Gastrocnemius medialis (tissue), 4 donors: ENCODE data around the gene FOXE1. TPM values are rescaled to one million over a fixed set of nuclear protein-coding genes. Genes with fewer than 3 reads are reported as not detected.

Experiments used
- ATAC-seq, 2 donors: fragments of 150-250 bp; one replicate each; pipeline ENCODE4 v1.9.1; 2016
- DNase-seq, 2 donors: peaks; one replicate each; pipeline ENCODE4 v3.0.0-alpha.2; 2019
- H3K27ac ChIP-seq, 4 donors: fragments of 200-600 bp; sonication (generic); 1 replicate in 1 of 4; 2 replicates in 3 of 4; pipeline ENCODE4 v1.5.1; 2016 to 2018; ENCODE audit warnings: mild to moderate bottlenecking in 2 of 4, moderate library complexity in 1 of 4
- H3K27me3 ChIP-seq, 3 donors: fragments of 200-600 bp; sonication (generic) in 2 of 3; 1 replicate in 1 of 3; 2 replicates in 2 of 3; pipeline versions ENCODE4 v1.5.1 to v1.6.0; 2016 to 2019; ENCODE audit warnings: mild to moderate bottlenecking in 1 of 3, moderate library complexity in 1 of 3
- H3K36me3 ChIP-seq, 2 donors: fragments of 200-600 bp; sonication (generic) in 1 of 2; one replicate each; pipeline ENCODE4 v1.5.1; 2017 to 2018
- H3K4me1 ChIP-seq, 2 donors: fragments of 200-600 bp; sonication (generic) in 1 of 2; one replicate each; pipeline ENCODE4 v1.5.1; 2016 to 2017; ENCODE audit warnings: mild to moderate bottlenecking in 2 of 2
- H3K4me3 ChIP-seq, 4 donors: fragments of 200-600 bp; sonication (generic) in 3 of 4; 1 replicate in 1 of 4; 2 replicates in 3 of 4; pipeline ENCODE4 v1.5.1; 2016 to 2019; ENCODE audit warnings: mild to moderate bottlenecking in 2 of 4
- H3K9me3 ChIP-seq, 3 donors: fragments of 200-600 bp; sonication (generic) in 2 of 3; 1 replicate in 1 of 3; 2 replicates in 2 of 3; pipeline ENCODE4 v1.5.1; 2016 to 2019
- CTCF ChIP-seq, 5 experiments: fragments of 450-650 bp in 3 of 5; fragments of 200-600 bp in 2 of 5; sonication (generic) in 2 of 5; IDR thresholded peaks in 4 of 5; conservative IDR thresholded peaks in 1 of 5; 1 replicate in 4 of 5; 2 replicates in 1 of 5; pipeline ENCODE4 v1.5.1; 2016 to 2019; ENCODE audit warnings: antibody characterized with exemption in 5 of 5, mild to moderate bottlenecking in 3 of 5, moderate library complexity in 3 of 5
- POLR2A ChIP-seq, 2 donors: fragments of 450-650 bp; IDR thresholded peaks; one replicate each; pipeline ENCODE4 v1.6.1; 2017; ENCODE audit warnings: antibody characterized with exemption in 2 of 2, mild to moderate bottlenecking in 2 of 2, moderate library complexity in 2 of 2
- in situ Hi-C, 4 donors: fragments of 200-750 bp; cut with MboI; loops; one replicate each; pipeline versions ENCODE4 v1.15.0 to v1.8.0; 2017; ENCODE audit warnings: low sequenced_read_pairs in 4 of 4
- intact Hi-C: fragments of 100-400 bp; cut with DNase I; formaldehyde crosslinking; loops from one replicate; pipeline ENCODE4 v1.15.1; 2023; ENCODE audit warnings: low total_unique reads
- total RNA-seq, 4 donors: library from RNA; depleted of rRNA; stranded (reverse); fragments of >200 nt; gene quantifications; one replicate each; pipeline versions ENCODE4 v1.1.0 to v1.2.3, GENCODE V29; 2016

Gene FOXE1
- total RNA-seq, 4 donors from 2014 or later: not detected

- no peak overlapping the region for H3K27ac ChIP-seq
- H3K4me3 ChIP-seq: peak overlapping the region in 3 of 4 donors; percentile 13 to 49 (median 27)
- H3K4me1 ChIP-seq: peaks cover 8 to 18% of the 10 kb centered on the region in 2 donors
- H3K9me3 ChIP-seq: no peaks in the 10 kb centered on the region
- intact Hi-C loops: no loop called here
- in situ Hi-C loops: no loop called here
- peaks cover 81 to 84% (median 82%) of the 10 kb centered on the region in 3 donors for H3K27me3 ChIP-seq
- no peak for TF ChIP-seq CTCF (IDR thresholded peaks at IDR 0.05 in 4 of 5, conservative IDR thresholded peaks at IDR 0.05 in 1 of 5)
- no peak for TF ChIP-seq POLR2A (IDR thresholded peaks at IDR 0.05)
- ATAC-seq: no peak
- H3K36me3 ChIP-seq: no peaks in the 10 kb centered on the region
- DNase-seq: no peak
Measured at GRCh38 chr9:97848215-97848479, 4.9 kb upstream of the FOXE1 start.

DNA sequence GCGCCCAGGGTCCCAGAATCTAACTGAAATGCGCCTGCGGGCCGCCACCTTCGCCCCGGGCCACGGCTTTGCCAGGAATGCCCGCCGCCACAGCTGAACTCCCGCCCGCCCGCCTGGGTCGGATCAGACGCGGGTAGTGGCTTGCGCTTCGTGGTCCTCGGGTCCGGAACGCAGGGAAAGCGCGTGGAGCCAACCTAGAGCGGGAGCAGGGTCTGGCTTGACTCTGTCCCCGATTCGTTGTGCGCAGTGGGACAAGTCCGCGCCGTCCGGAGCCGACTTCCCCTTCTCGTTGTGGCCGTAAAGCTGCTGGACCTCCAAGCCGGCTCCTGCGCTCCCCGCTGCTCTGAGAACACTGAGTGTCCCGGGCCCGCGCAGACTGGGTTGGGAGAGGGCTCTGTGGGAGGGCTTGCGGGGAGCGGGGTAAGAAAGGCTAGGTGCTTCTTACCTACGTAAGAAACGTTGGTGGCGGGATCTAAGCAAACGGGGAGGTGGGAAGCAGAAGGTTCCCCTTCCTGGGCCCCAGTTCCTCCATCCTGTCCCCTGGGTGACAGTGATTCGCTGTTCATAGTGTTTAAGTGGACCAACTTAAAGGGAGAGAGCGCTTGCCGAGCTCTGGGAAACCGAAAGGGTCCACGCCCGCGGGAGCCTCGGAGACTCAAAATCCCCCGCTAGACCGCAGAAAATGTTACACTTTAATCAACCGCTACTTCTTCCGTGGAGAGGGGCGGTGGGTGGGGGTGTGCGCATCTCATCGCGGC lies 4.4 kb upstream of the FOXE1 start:
- H3K27ac ChIP-seq: no peak overlapping the region
- intact Hi-C loops: no loop called here
- H3K4me1 ChIP-seq: peaks cover 11 to 23% of the 10 kb centered on the region in 2 donors
- H3K27me3 ChIP-seq: peaks cover 82 to 89% (median 83%) of the 10 kb centered on the region in 3 donors
- TF ChIP-seq CTCF (IDR thresholded peaks at IDR 0.05 in 4 of 5, conservative IDR thresholded peaks at IDR 0.05 in 1 of 5): no peak
- no peak for TF ChIP-seq POLR2A (IDR thresholded peaks at IDR 0.05)
- ATAC-seq: no peak
- no peaks in the 10 kb centered on the region for H3K36me3 ChIP-seq
- no peak for DNase-seq
- H3K9me3 ChIP-seq: no peaks in the 10 kb centered on the region
- in situ Hi-C loops: no loop called here
- peak overlapping the region in 3 of 4 donors; percentile 13 to 49 (median 27) for H3K4me3 ChIP-seq

DNA sequence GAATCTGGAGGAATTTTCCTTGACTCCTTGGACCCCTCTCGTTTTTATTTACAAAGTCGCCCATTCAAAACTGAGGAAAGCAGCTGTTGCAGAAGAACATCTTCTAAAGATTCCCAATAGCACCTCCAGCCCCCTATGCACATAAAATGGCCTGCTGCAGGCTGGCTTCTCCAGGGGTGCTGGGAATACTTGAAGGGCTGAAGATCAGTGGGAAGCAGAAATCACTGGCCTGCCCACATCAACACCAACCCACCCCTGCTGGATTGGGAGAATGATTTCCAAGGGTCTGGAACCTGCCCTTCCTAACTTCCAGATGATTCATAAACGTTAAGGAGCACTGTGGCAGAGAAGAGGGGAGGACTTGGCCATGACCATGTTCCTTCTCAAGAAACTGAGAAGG lies 3.0 kb upstream of the FOXE1 start:
- Histone ChIP-seq H3K27ac (no peak overlapping the region), H3K4me1 (peaks cover 11 to 23% of the 10 kb centered on the region in 2 donors), H3K27me3 (peaks cover 90 to 93% (median 91%) of the 10 kb centered on the region in 3 donors), H3K36me3 (no peaks in the 10 kb centered on the region), H3K9me3 (no peaks in the 10 kb centered on the region), H3K4me3 (no peak overlapping the region)
- TF ChIP-seq POLR2A (IDR thresholded peaks at IDR 0.05): no peak
- in situ Hi-C loops: no loop called here
- ATAC-seq (no peak), DNase-seq (no peak)
- intact Hi-C loops: no loop called here

- Histone ChIP-seq H3K36me3 (no peaks in the 10 kb centered on the region), H3K4me3 (no peak overlapping the region), H3K27ac (no peak overlapping the region), H3K4me1 (peaks cover 11 to 23% of the 10 kb centered on the region in 2 donors), H3K9me3 (no peaks in the 10 kb centered on the region), H3K27me3 (peaks cover 92 to 94% (median 94%) of the 10 kb centered on the region in 3 donors)
- intact Hi-C loops (no loop called here), in situ Hi-C loops (no loop called here)
- ATAC-seq (no peak), DNase-seq (no peak)
- TF ChIP-seq POLR2A (IDR thresholded peaks at IDR 0.05) (no peak), CTCF (IDR thresholded peaks at IDR 0.05 in 4 of 5, conservative IDR thresholded peaks at IDR 0.05 in 1 of 5) (no peak)
Measured at GRCh38 chr9:97850746-97851445, 2.1 kb upstream of the FOXE1 start.

- no peak for DNase-seq
- in situ Hi-C loops: no loop called here
- Histone ChIP-seq H3K4me1 (peaks cover 11 to 23% of the 10 kb centered on the region in 2 donors), H3K27me3 (peaks cover 93 to 94% (median 94%) of the 10 kb centered on the region in 3 donors), H3K36me3 (no peaks in the 10 kb centered on the region), H3K4me3 (peak overlapping the region in 1 of 4 donors; percentile 12), H3K27ac (no peak overlapping the region), H3K9me3 (no peaks in the 10 kb centered on the region)
- intact Hi-C loops: no loop called here
- ATAC-seq: no peak
- no peak for TF ChIP-seq POLR2A (IDR thresholded peaks at IDR 0.05)
- no peak for TF ChIP-seq CTCF (IDR thresholded peaks at IDR 0.05 in 4 of 5, conservative IDR thresholded peaks at IDR 0.05 in 1 of 5)
Measured at GRCh38 chr9:97851446-97851883, 1.6 kb upstream of the FOXE1 start.
